HG03354 (cell line): ENCODE measurements around the gene BBS9.
"Not testable (repeated sequence)": the region's sequence is repeated elsewhere in the genome, so short reads cannot be mapped to it uniquely, and the experiment has no call there.

Experiments used
- ATAC-seq: cut with Tn5 transposase; IDR thresholded peaks from one replicate; pipeline ENCODE4 v1.9.1; 2021; ENCODE audit warnings: mild to moderate bottlenecking; ENCODE audit not compliant: unreplicated experiment, poor library complexity, severe bottlenecking

BBS9 gene

GRCh38 chr7:33258491-33258951 is 129.2 kb downstream of the BBS9 start:
- ATAC-seq, result no peak

DNA sequence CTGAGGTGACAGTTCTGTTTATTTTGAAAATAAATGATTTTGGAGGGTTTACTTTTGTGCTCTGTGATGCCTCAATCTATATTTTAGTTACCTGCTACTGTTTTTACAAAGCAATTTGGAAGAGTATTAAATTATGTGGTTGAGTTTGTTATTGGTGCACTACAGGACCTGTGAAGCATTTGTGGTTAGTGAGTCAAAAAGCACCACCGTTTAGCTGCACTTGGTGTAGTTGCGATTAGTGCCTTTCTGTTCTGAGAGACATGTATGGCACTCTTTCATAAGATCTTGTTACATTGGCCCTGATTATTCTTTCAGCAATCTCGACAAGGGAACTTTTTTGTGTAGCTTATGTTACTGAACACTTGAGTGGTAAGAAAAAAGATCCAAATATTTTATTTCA is 132.2 kb downstream of the BBS9 start:
- peak; percentile 52 for ATAC-seq

DNA sequence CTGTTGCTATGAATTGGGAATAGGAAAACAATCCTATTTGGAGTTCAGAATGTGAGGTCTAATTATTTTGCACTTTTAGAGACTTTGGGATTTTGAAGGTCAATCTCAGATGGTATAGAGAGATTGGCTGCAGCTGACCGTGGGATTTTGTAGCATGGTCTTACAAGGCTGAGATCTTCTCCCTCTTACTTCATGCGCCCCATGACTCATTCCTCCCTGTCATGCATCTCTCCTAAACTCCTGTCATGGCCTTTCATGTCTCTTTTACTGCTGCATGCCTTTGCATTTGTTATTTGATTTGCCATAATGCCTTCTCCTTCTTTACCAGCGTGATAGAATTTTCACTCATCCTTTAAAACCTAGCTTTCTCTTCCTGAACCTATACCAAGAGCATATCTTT is 133.1 kb downstream of the BBS9 start:
- ATAC-seq, result no peak

DNA sequence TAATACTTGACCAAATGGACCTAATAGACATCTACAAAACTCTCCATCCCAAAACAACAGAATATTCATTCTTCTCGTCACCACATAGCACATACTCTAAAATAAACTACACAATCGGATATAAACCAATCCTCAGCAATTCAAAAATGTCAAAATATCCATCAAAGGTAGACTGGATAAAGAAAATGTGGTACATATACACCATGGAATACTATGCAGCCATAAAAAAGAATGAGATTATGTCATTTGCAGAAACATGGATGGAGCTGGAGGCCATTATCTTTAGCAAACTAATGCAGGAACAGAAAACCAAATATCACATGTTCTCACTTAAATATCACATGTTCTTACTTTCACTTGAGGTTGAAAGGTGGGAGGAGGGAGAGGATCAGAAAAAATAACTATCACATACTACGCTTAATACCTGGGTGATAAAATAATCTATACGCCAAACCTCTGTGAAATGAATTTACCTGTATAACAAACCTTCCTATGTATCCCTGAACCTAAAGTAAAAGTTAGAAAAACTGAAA is 142.5 kb downstream of the BBS9 start:
- not testable (repeated sequence) for ATAC-seq

DNA sequence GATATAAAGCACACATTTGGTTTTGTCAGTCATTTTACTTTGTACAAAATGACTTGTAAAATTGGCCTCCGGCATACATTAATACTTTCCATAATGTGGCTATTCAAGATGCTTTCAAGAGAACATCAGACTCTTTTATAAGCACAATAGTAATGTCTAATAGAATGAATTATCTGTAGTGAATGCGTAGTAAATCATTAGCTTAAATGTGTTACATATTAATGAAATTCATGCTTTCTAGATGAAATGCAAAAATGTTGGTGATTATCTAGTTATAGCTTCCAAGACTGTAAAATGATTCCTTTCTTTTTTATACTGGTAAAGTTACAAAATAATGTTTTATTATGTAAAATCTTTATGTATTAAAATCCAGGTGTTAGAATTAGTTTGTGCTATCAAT is 144.0 kb downstream of the BBS9 start:
- no peak for ATAC-seq

- ATAC-seq, result no peak
Observed at GRCh38 chr7:33276325-33276724, 147.0 kb downstream of the BBS9 start.

DNA sequence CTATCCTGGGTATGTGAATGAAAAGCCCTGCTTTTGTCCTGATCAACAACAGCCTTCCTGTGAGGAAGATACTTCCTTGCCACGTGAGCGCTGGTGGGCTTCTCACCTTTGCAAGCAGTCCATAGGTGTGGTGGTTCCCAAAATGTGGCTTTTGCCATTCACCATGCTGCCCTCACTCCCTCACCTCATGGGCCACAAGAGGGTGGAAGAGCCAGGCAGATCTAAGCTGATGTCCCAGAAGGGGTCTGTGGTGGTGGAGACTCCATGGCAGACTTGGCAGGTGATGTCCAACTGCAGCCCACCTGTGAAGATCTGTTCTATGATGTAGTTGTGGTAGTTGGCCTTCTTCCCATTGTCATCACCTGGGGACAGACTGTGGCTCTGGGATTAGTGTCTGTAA is 147.4 kb downstream of the BBS9 start:
- no peak for ATAC-seq

- no peak for ATAC-seq
Observed at GRCh38 chr7:33278095-33278494, 148.7 kb downstream of the BBS9 start.

- ATAC-seq, result no peak
Observed at GRCh38 chr7:33286501-33286900, 157.1 kb downstream of the BBS9 start.

- no peak for ATAC-seq
Observed at GRCh38 chr7:33287738-33288137, 158.4 kb downstream of the BBS9 start.

- ATAC-seq, result no peak
Observed at GRCh38 chr7:33298848-33299247, 169.5 kb downstream of the BBS9 start.

GRCh38 chr7:33299425-33299824 is 170.1 kb downstream of the BBS9 start:
- no peak for ATAC-seq

DNA sequence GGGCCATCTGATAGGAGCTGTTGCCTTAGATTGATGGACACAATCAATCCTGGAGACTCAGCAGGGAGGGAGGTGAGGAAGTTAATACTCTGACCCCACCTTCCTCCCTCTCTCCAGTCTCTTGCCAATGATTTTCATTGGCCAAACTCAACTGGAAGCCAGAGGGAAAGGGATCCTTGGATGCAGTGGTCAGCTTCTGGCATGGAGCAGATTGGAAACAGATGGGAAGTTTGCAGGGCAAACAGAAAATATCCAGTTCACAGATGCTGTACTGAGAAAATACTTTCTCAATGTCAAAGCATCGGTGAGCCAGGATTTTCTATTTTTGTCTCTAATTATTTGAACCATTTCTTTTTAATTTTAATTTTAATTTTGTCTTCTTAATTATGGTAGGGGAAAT is 170.8 kb downstream of the BBS9 start:
- no peak for ATAC-seq

DNA sequence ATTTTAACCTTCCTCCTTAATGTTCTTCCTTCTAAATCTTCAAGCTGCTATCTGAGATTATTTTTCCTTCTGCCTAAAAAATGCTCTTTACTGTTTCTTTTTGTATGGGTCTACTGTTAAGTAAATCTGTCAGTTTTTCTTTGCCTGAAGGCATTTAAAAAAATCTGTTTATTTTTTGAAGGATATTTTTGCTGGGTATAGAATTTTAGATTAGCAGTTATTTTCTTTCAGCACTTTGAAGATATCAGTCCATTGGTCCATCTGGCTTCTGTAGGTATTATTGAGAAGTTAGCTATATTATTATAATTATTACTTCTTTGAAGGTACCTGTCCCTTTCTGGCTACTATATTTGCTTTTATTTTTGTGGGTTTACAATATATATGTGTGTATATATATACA is 171.4 kb downstream of the BBS9 start:
- ATAC-seq, result no peak

GRCh38 chr7:33303978-33304557 is 174.7 kb downstream of the BBS9 start:
- not testable (repeated sequence) for ATAC-seq

DNA sequence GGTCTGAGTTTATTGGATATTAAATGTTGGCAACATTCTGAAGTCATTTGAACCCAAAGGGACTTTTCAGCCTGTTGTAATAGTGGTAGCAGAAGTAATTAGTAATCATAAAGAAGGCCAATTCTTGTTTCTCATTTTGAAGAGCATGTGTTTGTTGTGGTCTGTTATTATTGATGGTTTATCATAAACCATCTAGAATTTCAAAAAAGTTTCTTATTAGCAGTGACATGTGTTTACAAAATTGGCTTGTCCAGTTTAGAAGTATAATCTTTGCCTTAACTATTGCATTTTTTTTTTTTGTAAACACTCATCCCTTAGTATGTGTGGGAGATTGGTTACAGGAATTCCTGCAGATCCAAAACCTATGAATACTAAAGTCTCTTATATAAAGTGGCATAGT is 177.8 kb downstream of the BBS9 start:
- ATAC-seq, result no peak

DNA sequence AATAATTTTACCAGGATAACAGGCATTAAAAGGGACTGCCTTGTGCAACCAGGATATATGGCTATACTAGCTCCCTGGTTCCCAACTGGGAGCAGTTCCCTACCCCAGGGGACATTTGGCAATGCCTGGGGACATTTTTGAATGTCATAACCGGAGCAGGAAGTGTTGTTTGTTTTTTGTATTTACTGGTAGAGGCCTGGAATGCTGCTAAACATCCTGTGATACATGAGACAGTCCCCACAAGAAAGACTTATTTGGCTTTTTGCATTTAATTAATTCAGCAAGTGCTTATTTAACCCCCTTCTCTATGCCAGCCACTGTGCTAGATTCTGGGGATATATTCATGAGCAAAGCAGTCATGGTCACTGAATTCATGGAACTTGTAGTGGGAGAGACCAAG is 181.2 kb downstream of the BBS9 start:
- no peak for ATAC-seq

DNA sequence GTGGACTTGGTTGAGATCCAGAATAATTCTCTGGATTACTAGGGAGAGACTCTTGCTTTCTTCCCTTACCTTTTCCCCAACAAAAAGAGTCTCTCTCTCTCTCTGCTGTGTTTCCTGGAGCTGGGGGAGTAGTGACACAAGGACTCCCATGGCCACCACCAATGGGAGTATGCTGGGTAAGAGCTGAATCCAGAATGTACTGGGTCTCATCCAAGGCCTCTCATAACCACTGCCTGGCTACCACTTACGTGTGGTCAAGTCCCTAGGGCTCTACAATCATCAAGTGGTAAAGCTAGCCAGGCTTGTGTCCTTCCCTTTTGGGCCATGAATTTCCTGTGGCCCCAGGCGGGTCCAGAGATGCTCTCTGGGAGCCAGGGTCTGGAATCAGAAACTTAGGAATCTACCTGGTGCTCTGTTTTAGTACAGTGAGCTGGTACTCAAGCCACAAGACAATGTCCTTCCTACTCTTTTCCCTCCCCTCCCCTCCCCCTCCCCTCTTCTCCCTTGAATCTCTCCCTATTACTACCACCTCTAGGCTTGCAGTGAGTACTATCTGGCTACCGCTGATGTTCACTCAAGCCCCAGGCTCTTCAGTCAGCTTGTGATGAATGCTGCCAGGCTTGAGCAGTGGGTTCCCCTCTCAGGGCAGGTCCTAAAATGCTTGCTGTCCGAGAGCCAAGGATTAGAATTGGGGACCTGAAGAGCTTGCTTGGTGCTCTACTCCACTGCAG is 196.6 kb downstream of the BBS9 start:
- no peak for ATAC-seq

DNA sequence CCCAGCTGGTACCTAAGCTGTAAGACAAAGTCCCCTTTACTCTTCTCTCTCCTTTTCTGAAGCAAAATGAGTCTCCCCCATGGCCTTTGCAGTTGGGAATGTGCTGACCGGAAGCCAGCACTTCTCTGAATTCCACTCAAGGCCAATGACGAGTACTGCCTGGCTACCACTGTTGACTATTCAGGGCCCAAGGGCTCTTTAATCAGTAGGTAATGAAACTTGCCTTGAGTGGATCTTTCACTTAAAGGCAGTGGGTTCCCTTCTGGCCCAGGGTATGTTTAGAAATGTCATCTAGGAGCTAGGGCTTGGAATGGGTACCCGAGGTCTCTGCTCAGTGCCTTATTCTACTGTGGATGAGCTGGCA is 197.1 kb downstream of the BBS9 start:
- no peak for ATAC-seq

DNA sequence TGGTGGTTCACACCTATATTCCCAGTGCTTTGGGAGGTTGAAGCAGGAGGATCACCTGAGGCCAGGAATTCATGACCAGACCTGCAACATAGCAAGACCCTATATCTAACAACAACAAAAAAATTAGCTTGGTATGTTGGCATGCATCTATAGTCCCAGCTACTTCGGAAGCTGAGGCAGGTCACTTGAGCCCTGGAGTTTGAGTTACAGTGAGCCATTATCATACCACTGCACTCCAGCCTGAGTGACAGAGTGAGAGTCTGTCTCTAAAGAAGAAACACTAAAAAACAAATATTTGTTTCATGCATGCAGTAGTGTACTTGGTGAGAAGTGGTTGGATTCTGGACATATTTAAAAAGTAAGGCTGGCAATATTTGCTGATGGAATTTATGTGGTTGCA is 198.1 kb downstream of the BBS9 start:
- no peak for ATAC-seq

DNA sequence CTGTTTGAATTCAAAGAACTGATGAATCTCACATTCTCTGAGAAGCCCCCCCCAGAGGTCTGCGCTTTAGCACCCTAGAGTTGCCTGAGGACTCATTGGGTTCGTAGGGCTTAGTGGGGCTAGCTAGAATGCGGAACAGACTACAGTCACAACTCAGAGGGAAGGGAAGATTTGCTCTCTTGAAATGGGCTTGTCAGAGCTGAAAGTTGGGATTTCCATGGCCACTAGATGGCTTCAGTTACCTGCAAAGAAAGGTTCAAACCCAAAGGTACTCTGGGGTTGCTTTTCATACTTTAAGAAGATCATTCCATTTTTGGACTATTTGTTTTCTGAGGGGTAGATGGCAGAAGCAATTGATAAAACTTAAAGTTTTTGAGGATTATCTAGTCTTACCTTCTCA is 205.0 kb downstream of the BBS9 start:
- ATAC-seq, result no peak
